GM12878 (cell line): ENCODE measurements around the gene IL18RAP. TPM values are rescaled to one million over a fixed set of nuclear protein-coding genes. Genes with fewer than 3 reads are reported as not detected.

ENCODE experiments used
- ATAC-seq: fragments of 200-7000 bp; cut with Tn5 transposase; 3 replicates; pipeline ENCODE4 v1.9.1; 2020; ENCODE audit warnings: mild to moderate bottlenecking, moderate library complexity
- BruUV-seq: library from RNA; stranded (reverse); fragments of 400-500 nt; replicated peaks from 2 replicates; lab custom pipeline; 2021; lab: Mats Ljungman, UMichigan
- CTCF ChIA-PET: fragments of 300-600 bp; sonication (Branson Sonifier 250); formaldehyde crosslinking; extraction: SDS; loops from one replicate; lab custom pipeline; 2021; ENCODE audit warnings: inconsistent platforms; lab: Yijun Ruan, JAX
- POLR2A ChIA-PET: fragments of 350-600 bp; formaldehyde crosslinking; extraction: SDS; loops from one replicate; lab custom pipeline; 2021; ENCODE audit warnings: inconsistent platforms; lab: Charles Lee
- RAD21 ChIA-PET: fragments of 300-600 bp; sonication (Branson Sonifier 250); formaldehyde crosslinking; loops from one replicate; lab custom pipeline; 2023; ENCODE audit warnings: antibody characterized with exemption; ENCODE audit not compliant: unreplicated experiment; lab: Charles Lee
- SMC1A ChIA-PET: fragments of 300-600 bp; sonication (Branson Sonifier 250); formaldehyde crosslinking; loops from one replicate; lab custom pipeline; 2023; ENCODE audit not compliant: unreplicated experiment, uncharacterized antibody; lab: Charles Lee
- DNase-seq: peaks from one replicate; pipeline ENCODE4 v3.0.0-alpha.2; 2011; ENCODE audit warnings: low read depth, low spot score
- FAIRE-seq: peaks from 3 replicates; lab custom pipeline; 2011; peaks lifted over from hg19 to GRCh38; lab: Jason Lieb, UNC
- H2AFZ ChIP-seq: 2 replicates; pipeline ENCODE4 v1.6.0; 2011; ENCODE audit warnings: low read depth, low read length, control low read depth; ENCODE audit not compliant: control insufficient read depth
- H3K27ac ChIP-seq: 2 replicates; pipeline ENCODE4 v1.5.1; 2011; ENCODE audit warnings: control low read depth; ENCODE audit not compliant: control insufficient read depth, insufficient read depth
- H3K27me3 ChIP-seq, 2 experiments: replicated peaks in 1 of 2; 2 replicates each; pipeline versions ENCODE4 v1.6.0 to v1.6.1; 2011; ENCODE audit warnings: low read length in 1 of 2; ENCODE audit not compliant: control insufficient read depth in 2 of 2, insufficient read depth in 2 of 2
- H3K36me3 ChIP-seq, 2 experiments: 2 replicates each; pipeline ENCODE4 v1.5.1; 2011; ENCODE audit warnings: low read length in 1 of 2; ENCODE audit not compliant: control insufficient read depth in 2 of 2, insufficient read depth in 2 of 2
- H3K4me1 ChIP-seq: 2 replicates; pipeline ENCODE4 v1.6.1; 2011; ENCODE audit warnings: mild to moderate bottlenecking, low read length, moderate library complexity, mixed read lengths; ENCODE audit not compliant: control insufficient read depth, insufficient read depth
- H3K4me2 ChIP-seq: 2 replicates; pipeline ENCODE4 v1.6.0; 2011; ENCODE audit warnings: control low read depth; ENCODE audit not compliant: control insufficient read depth, insufficient read depth
- H3K4me3 ChIP-seq: fragments of 200-600 bp; sonication (generic); 2 replicates; pipeline ENCODE4 v1.5.1; 2016
- H3K79me2 ChIP-seq: 2 replicates; pipeline ENCODE4 v1.6.0; 2011; ENCODE audit warnings: low read length; ENCODE audit not compliant: control insufficient read depth, insufficient read depth
- H3K9ac ChIP-seq: 2 replicates; pipeline ENCODE4 v1.8.0; 2011; ENCODE audit warnings: low read length, control low read depth, mixed read lengths; ENCODE audit not compliant: control insufficient read depth, insufficient read depth
- H3K9me3 ChIP-seq: replicated peaks from 3 replicates; pipeline ENCODE4 v1.5.1; 2011; ENCODE audit warnings: mild to moderate bottlenecking, low read length; ENCODE audit not compliant: control insufficient read depth, insufficient read depth
- H4K20me1 ChIP-seq: 2 replicates; pipeline ENCODE4 v1.6.0; 2011; ENCODE audit not compliant: control insufficient read depth, insufficient read depth
- FOXM1 ChIP-seq: IDR thresholded peaks from 2 replicates; pipeline ENCODE4 v1.6.1; 2012; ENCODE audit warnings: low read depth, mild to moderate bottlenecking, inconsistent platforms, low read length, moderate library complexity
- IKZF1 ChIP-seq: fragments of 450-650 bp; conservative IDR thresholded peaks from 2 replicates; pipeline ENCODE4 v1.6.1; 2017; ENCODE audit warnings: antibody characterized with exemption, mild to moderate bottlenecking
- NFIC ChIP-seq: IDR thresholded peaks from 2 replicates; pipeline ENCODE4 v1.6.1; 2012; ENCODE audit warnings: low read depth, mild to moderate bottlenecking, inconsistent platforms, low read length, moderate library complexity
- NFYA ChIP-seq: IDR thresholded peaks from 2 replicates; pipeline ENCODE4 v1.6.1; 2011; ENCODE audit warnings: low read depth, mild to moderate bottlenecking, low read length, improper control_type of control experiment, borderline replicate concordance
- NRF1 ChIP-seq: conservative IDR thresholded peaks from 2 replicates; pipeline ENCODE4 v1.6.1; 2011; ENCODE audit warnings: mild to moderate bottlenecking, low read depth, low read length, improper control_type of control experiment
- RAD51 ChIP-seq: fragments of 450-650 bp; IDR thresholded peaks from 2 replicates; pipeline ENCODE4 v1.6.1; 2016; ENCODE audit warnings: moderate library complexity, mild to moderate bottlenecking, inconsistent platforms
- RBBP5 ChIP-seq: fragments of 200-600 bp; sonication (generic); conservative IDR thresholded peaks from 2 replicates; pipeline ENCODE4 v1.6.1; 2016
- RCOR1 ChIP-seq: conservative IDR thresholded peaks from 2 replicates; pipeline ENCODE4 v1.6.1; 2012; ENCODE audit warnings: low read depth, low read length, improper control_type of control experiment
- ZNF217 ChIP-seq: fragments of 450-650 bp; IDR thresholded peaks from 2 replicates; pipeline ENCODE4 v1.6.1; 2017; ENCODE audit warnings: antibody characterized with exemption, mild to moderate bottlenecking
- in situ Hi-C: fragments of 300-500 bp; cut with MboI; formaldehyde crosslinking; loops from 9 replicates; pipeline ENCODE4 v1.14.3; 2018; ENCODE audit warnings: mixed read lengths
- intact Hi-C: fragments of 100-400 bp; cut with micrococcal nuclease; formaldehyde crosslinking; loops from one replicate; pipeline ENCODE4 v1.14.2; 2022; ENCODE audit not compliant: unreplicated experiment
- polyA plus RNA-seq, 11 experiments: library from polyadenylated mRNA; depleted of rRNA in 4 of 11; unstranded in 6 of 11; stranded (reverse) in 5 of 11; fragments of >200 nt; fragmentation: Nextera tagmentation in 4 of 11; fragmentation: Illumina TruSeq in 1 of 11; extraction: Ambion mirVana in 4 of 11; extraction: Trizol in 1 of 11; gene quantifications; 1 replicate in 1 of 11; 2 replicates in 10 of 11; pipeline versions ENCODE4 v1.2.1 to v1.2.3, GENCODE V29; 2011 to 2016; ENCODE audit warnings: inconsistent platforms in 2 of 11, missing spikeins in 2 of 11, low read depth in 1 of 11
- total RNA-seq, 4 experiments: library from RNA; depleted of rRNA in 3 of 4; stranded (reverse); fragments of >200 nt in 3 of 4; fragmentation: Illumina TruSeq in 1 of 4; extraction: Trizol in 1 of 4; gene quantifications; 2 replicates each; pipeline versions ENCODE4 v1.2.1 to v1.2.3, GENCODE V29; 2013 to 2021
- TF ChIP-seq, protein P1 (sequence below): fragments of 450-650 bp; IDR thresholded peaks from 2 replicates; pipeline ENCODE4 v1.6.1; 2017; ENCODE audit warnings: antibody characterized with exemption, mild to moderate bottlenecking, moderate library complexity
- TF ChIP-seq, protein P2 (sequence below): fragments of 450-650 bp; IDR thresholded peaks from 2 replicates; pipeline ENCODE4 v1.6.1; 2018; ENCODE audit warnings: borderline replicate concordance, mild to moderate bottlenecking; ENCODE audit not compliant: partially characterized antibody
- TF ChIP-seq, protein P3 (sequence below): IDR thresholded peaks from 2 replicates; pipeline ENCODE4 v1.6.1; 2011; ENCODE audit warnings: low read depth, mild to moderate bottlenecking, low read length, moderate library complexity, borderline replicate concordance; ENCODE audit errors: extremely low read depth

The IL18RAP gene
- total and polyA plus RNA-seq, 10 of the 15 experiments (the other 5 are each of a cell fraction or from before 2014, with no cell fraction given), result 0.37 to 1.6 (median 0.75) TPM; not detected in 1

DNA sequence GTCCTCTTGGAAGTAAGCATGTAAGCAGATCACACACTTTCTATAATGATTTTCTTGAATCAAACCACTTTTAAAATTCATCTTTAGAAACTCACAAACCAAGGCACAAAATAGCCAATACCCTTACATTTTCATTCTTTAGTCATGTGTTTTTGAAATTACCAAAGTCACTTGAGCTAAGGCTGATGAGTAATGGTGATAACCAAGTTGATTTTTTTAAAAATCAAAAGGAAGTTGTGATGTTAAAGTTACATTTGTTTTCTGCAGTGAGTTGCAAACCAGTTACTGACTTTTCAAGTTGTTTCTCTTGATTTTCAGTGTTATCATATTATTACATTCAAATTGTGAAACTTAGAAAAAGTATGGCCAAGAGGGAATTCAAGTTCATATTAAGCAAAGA is 21.5 kb upstream of the IL18RAP start:
- Histone ChIP-seq H3K79me2 (no peaks in the 10 kb centered on the region), H4K20me1 (no peaks in the 10 kb centered on the region), H3K4me2 (no peak overlapping the region), H3K9ac (no peak overlapping the region), H3K27ac (no peak overlapping the region), H3K36me3 (no peaks in the 10 kb centered on the region; a peak in 1 of 4 replicates), H3K4me3 (no peak overlapping the region), H3K4me1 (no peaks in the 10 kb centered on the region), H2AFZ (no peak overlapping the region), H3K27me3 (no peaks in the 10 kb centered on the region), H3K9me3 (no peaks in the 10 kb centered on the region)
- ATAC-seq (no peak), FAIRE-seq (no peak), DNase-seq (no peak)
- intact Hi-C loops (no loop called here), in situ Hi-C loops (no loop called here)
- TF ChIP-seq RBBP5 (no peak), NFIC (no peak), NRF1 (no peak), FOXM1 (no peak), RAD51 (no peak), IKZF1 (no peak), RCOR1 (no peak), NFYA (no peak), ZNF217 (no peak)
- TF ChIP-seq, protein P1, sequence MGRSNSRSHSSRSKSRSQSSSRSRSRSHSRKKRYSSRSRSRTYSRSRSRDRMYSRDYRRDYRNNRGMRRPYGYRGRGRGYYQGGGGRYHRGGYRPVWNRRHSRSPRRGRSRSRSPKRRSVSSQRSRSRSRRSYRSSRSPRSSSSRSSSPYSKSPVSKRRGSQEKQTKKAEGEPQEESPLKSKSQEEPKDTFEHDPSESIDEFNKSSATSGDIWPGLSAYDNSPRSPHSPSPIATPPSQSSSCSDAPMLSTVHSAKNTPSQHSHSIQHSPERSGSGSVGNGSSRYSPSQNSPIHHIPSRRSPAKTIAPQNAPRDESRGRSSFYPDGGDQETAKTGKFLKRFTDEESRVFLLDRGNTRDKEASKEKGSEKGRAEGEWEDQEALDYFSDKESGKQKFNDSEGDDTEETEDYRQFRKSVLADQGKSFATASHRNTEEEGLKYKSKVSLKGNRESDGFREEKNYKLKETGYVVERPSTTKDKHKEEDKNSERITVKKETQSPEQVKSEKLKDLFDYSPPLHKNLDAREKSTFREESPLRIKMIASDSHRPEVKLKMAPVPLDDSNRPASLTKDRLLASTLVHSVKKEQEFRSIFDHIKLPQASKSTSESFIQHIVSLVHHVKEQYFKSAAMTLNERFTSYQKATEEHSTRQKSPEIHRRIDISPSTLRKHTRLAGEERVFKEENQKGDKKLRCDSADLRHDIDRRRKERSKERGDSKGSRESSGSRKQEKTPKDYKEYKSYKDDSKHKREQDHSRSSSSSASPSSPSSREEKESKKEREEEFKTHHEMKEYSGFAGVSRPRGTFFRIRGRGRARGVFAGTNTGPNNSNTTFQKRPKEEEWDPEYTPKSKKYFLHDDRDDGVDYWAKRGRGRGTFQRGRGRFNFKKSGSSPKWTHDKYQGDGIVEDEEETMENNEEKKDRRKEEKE, result no peak
- TF ChIP-seq, protein P2, sequence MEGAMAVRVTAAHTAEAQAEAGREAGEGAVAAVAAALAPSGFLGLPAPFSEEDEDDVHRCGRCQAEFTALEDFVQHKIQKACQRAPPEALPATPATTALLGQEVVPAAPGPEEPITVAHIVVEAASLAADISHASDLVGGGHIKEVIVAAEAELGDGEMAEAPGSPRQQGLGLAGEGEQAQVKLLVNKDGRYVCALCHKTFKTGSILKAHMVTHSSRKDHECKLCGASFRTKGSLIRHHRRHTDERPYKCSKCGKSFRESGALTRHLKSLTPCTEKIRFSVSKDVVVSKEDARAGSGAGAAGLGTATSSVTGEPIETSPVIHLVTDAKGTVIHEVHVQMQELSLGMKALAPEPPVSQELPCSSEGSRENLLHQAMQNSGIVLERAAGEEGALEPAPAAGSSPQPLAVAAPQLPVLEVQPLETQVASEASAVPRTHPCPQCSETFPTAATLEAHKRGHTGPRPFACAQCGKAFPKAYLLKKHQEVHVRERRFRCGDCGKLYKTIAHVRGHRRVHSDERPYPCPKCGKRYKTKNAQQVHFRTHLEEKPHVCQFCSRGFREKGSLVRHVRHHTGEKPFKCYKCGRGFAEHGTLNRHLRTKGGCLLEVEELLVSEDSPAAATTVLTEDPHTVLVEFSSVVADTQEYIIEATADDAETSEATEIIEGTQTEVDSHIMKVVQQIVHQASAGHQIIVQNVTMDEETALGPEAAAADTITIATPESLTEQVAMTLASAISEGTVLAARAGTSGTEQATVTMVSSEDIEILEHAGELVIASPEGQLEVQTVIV, result no peak
- TF ChIP-seq, protein P3, sequence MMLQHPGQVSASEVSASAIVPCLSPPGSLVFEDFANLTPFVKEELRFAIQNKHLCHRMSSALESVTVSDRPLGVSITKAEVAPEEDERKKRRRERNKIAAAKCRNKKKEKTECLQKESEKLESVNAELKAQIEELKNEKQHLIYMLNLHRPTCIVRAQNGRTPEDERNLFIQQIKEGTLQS, result no peak
- RAD21 ChIA-PET, result no interaction called here
- no TSS peak for BruUV-seq
- SMC1A ChIA-PET, result interaction anchor here (1.3 kb wide), 1 partner anchor 10 kb away, joined by 7 read pairs; no protein-coding TSS in a partner anchor
- CTCF ChIA-PET, result no interaction called here
- POLR2A ChIA-PET, result interaction anchor here (0.5 kb wide), 1 partner anchor 1014 kb away, joined by 3 read pairs; no protein-coding TSS in a partner anchor
